Adrenal gland (tissue), 12 donors: Measurements from ENCODE around the gene SLC35D1. TPM values are rescaled to one million over a fixed set of nuclear protein-coding genes. Genes with fewer than 3 reads are reported as not detected.

Experiments
- DNase-seq, 7 donors: peaks; one replicate each; pipeline ENCODE4 v3.0.0-alpha.2; 2019 to 2020
- H3K27ac ChIP-seq, 5 donors: fragments of 200-600 bp; sonication (generic) in 4 of 5; 1 replicate in 3 of 5; 2 replicates in 2 of 5; pipeline versions ENCODE4 v1.5.1 to v1.8.0; 2016 to 2020; ENCODE audit warnings: mild to moderate bottlenecking in 1 of 5
- H3K27me3 ChIP-seq: fragments of 200-600 bp; 2 replicates; pipeline ENCODE4 v1.8.0; 2021
- H3K36me3 ChIP-seq, 2 donors: fragments of 200-600 bp; replicated peaks in 1 of 2; 1 replicate in 1 of 2; 2 replicates in 1 of 2; pipeline versions ENCODE4 v1.5.1 to v1.8.0; 2018 to 2022
- H3K4me1 ChIP-seq, 2 donors: fragments of 200-600 bp; replicated peaks in 1 of 2; 1 replicate in 1 of 2; 2 replicates in 1 of 2; pipeline versions ENCODE4 v1.5.1 to v1.8.0; 2018 to 2021
- H3K4me3 ChIP-seq, 4 donors: fragments of 200-600 bp; sonication (generic) in 3 of 4; one replicate each; pipeline ENCODE4 v1.5.1; 2016 to 2018
- H3K9me3 ChIP-seq, 3 donors: fragments of 200-600 bp; sonication (generic) in 1 of 3; replicated peaks in 1 of 3; 1 replicate in 2 of 3; 2 replicates in 1 of 3; pipeline versions ENCODE4 v1.5.1 to v1.8.0; 2016 to 2021
- POLR2A ChIP-seq, 2 donors: fragments of 450-650 bp; IDR thresholded peaks; one replicate each; pipeline ENCODE4 v1.6.1; 2017; ENCODE audit warnings: antibody characterized with exemption in 2 of 2, mild to moderate bottlenecking in 2 of 2, moderate library complexity in 1 of 2
- WGBS, 4 donors: extraction: QIAGEN DNeasy Blood & Tissue Kit in 2 of 4; methylation state at CpG; one replicate each; pipeline versions ENCODE4 v1.1.5 to v1.1.7; 2013 to 2017; 5-methylcytosine and 5-hydroxymethylcytosine counted together
- intact Hi-C, 2 donors: fragments of 100-400 bp; cut with DNase I; formaldehyde crosslinking; loops; one replicate each; pipeline versions ENCODE4 v1.14.1 to v1.15.0; 2022 to 2023
- polyA plus RNA-seq, 3 donors: library from polyadenylated mRNA; stranded (reverse); fragments of 200-250 nt in 2 of 3; fragments of 350-450 nt in 1 of 3; fragmentation: Illumina TruSeq in 1 of 3; extraction: RNeasy Lipid Tissue Mini Kit (QIAGEN cat#74804) in 1 of 3; gene quantifications; one replicate each; pipeline ENCODE4 v1.2.3, GENCODE V29; 2013 to 2014
- total RNA-seq, 9 donors: library from RNA; depleted of rRNA in 4 of 9; stranded (reverse); fragments of >200 nt in 4 of 9; fragments of 120-200 nt in 1 of 9; fragmentation: NEBNext Ultra II Directional in 1 of 9; extraction: Animal tissue kit (Norgen Biotek cat#: 25700) in 1 of 9; gene quantifications; one replicate each; pipeline versions ENCODE4 v1.1.0 to v1.2.4, GENCODE V29; 2013 to 2023
- TF ChIP-seq, protein P1 (sequence below), 6 experiments: fragments of 450-650 bp in 4 of 6; fragments of 200-600 bp in 2 of 6; sonication (generic) in 1 of 6; IDR thresholded peaks; 1 replicate in 5 of 6; 2 replicates in 1 of 6; pipeline versions ENCODE4 v1.5.1 to v1.8.0; 2016 to 2021; ENCODE audit warnings: antibody characterized with exemption in 6 of 6, mild to moderate bottlenecking in 2 of 6, moderate library complexity in 1 of 6
- donor health status: healthy with polysubstance abuse.
- donor health status: Bipolar disorder and iron deficiency.
- donor health status: DM: yes; HTN: yes; CAD: no.
- donor health status: DM: no; HTN: no; CAD: no.
- donor health status: DM: no; HTN: no; CAD: no.
- donor health status: DM: yes; HTN: yes; CAD: no.

Gene SLC35D1
- total and polyA plus RNA-seq, 12 donors: 1.9 to 34.7 (median 13.7) TPM

- intact Hi-C loops: no loop called here
- 84 to 98% (median 90%) methylated on average over 5 to 8 of the region's 8 CpGs for WGBS, 4 donors
- H3K4me3 ChIP-seq: no peak overlapping the region
- no peaks in the 10 kb centered on the region for H3K27me3 ChIP-seq
- H3K27ac ChIP-seq: no peak overlapping the region
- no peaks in the 10 kb centered on the region for H3K4me1 ChIP-seq
- peaks cover 0 to 3% of the 10 kb centered on the region in 2 donors for H3K36me3 ChIP-seq
- no peaks in the 10 kb centered on the region for H3K9me3 ChIP-seq
- DNase-seq: peak in 1 of 7 donors; percentile 24
- no peak for TF ChIP-seq POLR2A (IDR thresholded peaks at IDR 0.05)
- TF ChIP-seq, protein P1, sequence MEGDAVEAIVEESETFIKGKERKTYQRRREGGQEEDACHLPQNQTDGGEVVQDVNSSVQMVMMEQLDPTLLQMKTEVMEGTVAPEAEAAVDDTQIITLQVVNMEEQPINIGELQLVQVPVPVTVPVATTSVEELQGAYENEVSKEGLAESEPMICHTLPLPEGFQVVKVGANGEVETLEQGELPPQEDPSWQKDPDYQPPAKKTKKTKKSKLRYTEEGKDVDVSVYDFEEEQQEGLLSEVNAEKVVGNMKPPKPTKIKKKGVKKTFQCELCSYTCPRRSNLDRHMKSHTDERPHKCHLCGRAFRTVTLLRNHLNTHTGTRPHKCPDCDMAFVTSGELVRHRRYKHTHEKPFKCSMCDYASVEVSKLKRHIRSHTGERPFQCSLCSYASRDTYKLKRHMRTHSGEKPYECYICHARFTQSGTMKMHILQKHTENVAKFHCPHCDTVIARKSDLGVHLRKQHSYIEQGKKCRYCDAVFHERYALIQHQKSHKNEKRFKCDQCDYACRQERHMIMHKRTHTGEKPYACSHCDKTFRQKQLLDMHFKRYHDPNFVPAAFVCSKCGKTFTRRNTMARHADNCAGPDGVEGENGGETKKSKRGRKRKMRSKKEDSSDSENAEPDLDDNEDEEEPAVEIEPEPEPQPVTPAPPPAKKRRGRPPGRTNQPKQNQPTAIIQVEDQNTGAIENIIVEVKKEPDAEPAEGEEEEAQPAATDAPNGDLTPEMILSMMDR (IDR thresholded peaks at IDR 0.05): no peak
These were observed 48.9 kb downstream of the SLC35D1 start for GRCh38 chr1:67005068-67005467.

- Histone ChIP-seq H3K27me3 (no peaks in the 10 kb centered on the region), H3K4me1 (no peaks in the 10 kb centered on the region), H3K9me3 (no peaks in the 10 kb centered on the region), H3K36me3 (peaks cover 0 to 3% of the 10 kb centered on the region in 2 donors), H3K27ac (no peak overlapping the region), H3K4me3 (no peak overlapping the region)
- intact Hi-C loops: no loop called here
- TF ChIP-seq, protein P1 (IDR thresholded peaks at IDR 0.05): no peak
- no peak for TF ChIP-seq POLR2A (IDR thresholded peaks at IDR 0.05)
- DNase-seq: no peak
- WGBS, 4 donors: 72 to 91% (median 79%) methylated on average over 1 of the region's 1 CpG
These were observed 49.8 kb downstream of the SLC35D1 start for GRCh38 chr1:67004176-67004575.

- TF ChIP-seq, protein P1 (IDR thresholded peaks at IDR 0.05): no peak
- TF ChIP-seq POLR2A (IDR thresholded peaks at IDR 0.05): no peak
- H3K27ac ChIP-seq: no peak overlapping the region
- no peak for DNase-seq
- 74 to 86% (median 80%) methylated on average over 5 of the region's 5 CpGs for WGBS, 4 donors
- no peak overlapping the region for H3K4me3 ChIP-seq
- peaks cover 0 to 3% of the 10 kb centered on the region in 2 donors for H3K36me3 ChIP-seq
- no peaks in the 10 kb centered on the region for H3K9me3 ChIP-seq
- intact Hi-C loops: no loop called here
- no peaks in the 10 kb centered on the region for H3K4me1 ChIP-seq
- no peaks in the 10 kb centered on the region for H3K27me3 ChIP-seq
These were observed 52.1 kb downstream of the SLC35D1 start for GRCh38 chr1:67001682-67002425.

GRCh38 chr1:66999640-67000400 is 54.1 kb downstream of the SLC35D1 start:
- no peaks in the 10 kb centered on the region for H3K9me3 ChIP-seq
- intact Hi-C loops: loop anchor here (5.0 to 10.0 kb wide), 4 partner anchors 145 to 235 kb away; no protein-coding TSS in a partner anchor
- TF ChIP-seq, protein P1 (IDR thresholded peaks at IDR 0.05): no peak
- no peak for TF ChIP-seq POLR2A (IDR thresholded peaks at IDR 0.05)
- no peak overlapping the region for H3K27ac ChIP-seq
- H3K36me3 ChIP-seq: peaks cover 0 to 3% of the 10 kb centered on the region in 2 donors
- no peaks in the 10 kb centered on the region for H3K4me1 ChIP-seq
- WGBS, 4 donors: 85 to 88% (median 88%) methylated on average over 7 of the region's 7 CpGs
- no peak for DNase-seq
- no peak overlapping the region for H3K4me3 ChIP-seq
- no peaks in the 10 kb centered on the region for H3K27me3 ChIP-seq
